DMS 273 (cell line): ENCODE results near the gene COX10.
"Not testable (repeated sequence)": the region's sequence is repeated elsewhere in the genome, so short reads cannot be mapped to it uniquely, and the experiment has no call there.

Experiments used
- DNase-seq: peaks from one replicate; lab custom pipeline; 2025; ENCODE audit not compliant: unreplicated experiment; lab: John Stamatoyannopoulos, UW

Gene COX10

GRCh38 chr17:14176989-14177388, 107.7 kb downstream of the COX10 start:
- DNase-seq, result peak; percentile 9

GRCh38 chr17:14177801-14178200, 108.5 kb downstream of the COX10 start:
- DNase-seq, result not testable (repeated sequence)

- DNase-seq, result not testable (repeated sequence)
Observed at GRCh38 chr17:14179951-14180350, 110.6 kb downstream of the COX10 start.

GRCh38 chr17:14182084-14182483, 112.8 kb downstream of the COX10 start:
- not testable (repeated sequence) for DNase-seq

- DNase-seq, result not testable (repeated sequence)
Observed at GRCh38 chr17:14184536-14184935, 115.2 kb downstream of the COX10 start.

GRCh38 chr17:14186443-14186842, 117.1 kb downstream of the COX10 start:
- not testable (repeated sequence) for DNase-seq

- not testable (repeated sequence) for DNase-seq
Observed at GRCh38 chr17:14190774-14191173, 121.5 kb downstream of the COX10 start.

GRCh38 chr17:14191469-14191868, 122.2 kb downstream of the COX10 start:
- not testable (repeated sequence) for DNase-seq

GRCh38 chr17:14192039-14192438, 122.7 kb downstream of the COX10 start:
- not testable (repeated sequence) for DNase-seq

GRCh38 chr17:14192636-14193344, 123.5 kb downstream of the COX10 start:
- DNase-seq, result not testable (repeated sequence)

GRCh38 chr17:14196377-14196997, 127.2 kb downstream of the COX10 start:
- no peak for DNase-seq

GRCh38 chr17:14197057-14197456, 127.8 kb downstream of the COX10 start:
- no peak for DNase-seq

GRCh38 chr17:14197586-14197985, 128.3 kb downstream of the COX10 start:
- DNase-seq, result no peak

- no peak for DNase-seq
Observed at GRCh38 chr17:14198013-14198412, 128.7 kb downstream of the COX10 start.

- DNase-seq, result no peak
Observed at GRCh38 chr17:14198575-14198974, 129.3 kb downstream of the COX10 start.

GRCh38 chr17:14199601-14200000, 130.3 kb downstream of the COX10 start:
- no peak for DNase-seq

GRCh38 chr17:14200354-14200753, 131.1 kb downstream of the COX10 start:
- no peak for DNase-seq

GRCh38 chr17:14201021-14201987, 132.0 kb downstream of the COX10 start:
- no peak for DNase-seq

- DNase-seq, result no peak
Observed at GRCh38 chr17:14201988-14202380, 132.7 kb downstream of the COX10 start.

- DNase-seq, result no peak
Observed at GRCh38 chr17:14202388-14203166, 133.3 kb downstream of the COX10 start.

GRCh38 chr17:14203388-14203787, 134.1 kb downstream of the COX10 start:
- no peak for DNase-seq
